Measurements from ENCODE around the gene RHBDL3.

Gene RHBDL3

DNA sequence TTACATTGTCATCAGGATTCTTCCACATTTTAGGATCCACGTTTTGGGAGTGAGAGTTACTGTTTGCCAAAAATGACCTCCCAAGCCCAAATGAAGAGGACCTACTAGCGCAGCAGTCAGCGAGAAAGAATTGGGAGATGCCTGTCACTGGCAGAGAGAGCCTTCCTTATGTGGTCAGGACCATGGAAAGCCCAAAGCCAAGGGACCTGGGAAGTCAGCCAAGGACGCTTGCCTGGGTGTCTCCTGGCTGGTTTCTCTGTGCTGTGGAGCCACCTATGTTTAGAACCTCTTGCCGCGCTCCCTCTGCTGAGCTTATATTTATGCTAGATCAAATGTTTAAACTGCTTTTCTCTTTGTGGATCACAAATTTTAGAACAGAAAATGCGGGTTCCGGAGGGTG is 24.9 kb upstream of the RHBDL3 start:
- TF ChIP-seq, protein P1, sequence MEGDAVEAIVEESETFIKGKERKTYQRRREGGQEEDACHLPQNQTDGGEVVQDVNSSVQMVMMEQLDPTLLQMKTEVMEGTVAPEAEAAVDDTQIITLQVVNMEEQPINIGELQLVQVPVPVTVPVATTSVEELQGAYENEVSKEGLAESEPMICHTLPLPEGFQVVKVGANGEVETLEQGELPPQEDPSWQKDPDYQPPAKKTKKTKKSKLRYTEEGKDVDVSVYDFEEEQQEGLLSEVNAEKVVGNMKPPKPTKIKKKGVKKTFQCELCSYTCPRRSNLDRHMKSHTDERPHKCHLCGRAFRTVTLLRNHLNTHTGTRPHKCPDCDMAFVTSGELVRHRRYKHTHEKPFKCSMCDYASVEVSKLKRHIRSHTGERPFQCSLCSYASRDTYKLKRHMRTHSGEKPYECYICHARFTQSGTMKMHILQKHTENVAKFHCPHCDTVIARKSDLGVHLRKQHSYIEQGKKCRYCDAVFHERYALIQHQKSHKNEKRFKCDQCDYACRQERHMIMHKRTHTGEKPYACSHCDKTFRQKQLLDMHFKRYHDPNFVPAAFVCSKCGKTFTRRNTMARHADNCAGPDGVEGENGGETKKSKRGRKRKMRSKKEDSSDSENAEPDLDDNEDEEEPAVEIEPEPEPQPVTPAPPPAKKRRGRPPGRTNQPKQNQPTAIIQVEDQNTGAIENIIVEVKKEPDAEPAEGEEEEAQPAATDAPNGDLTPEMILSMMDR (conservative IDR thresholded peaks at IDR 0.05): no peak
- H3K27ac ChIP-seq: no peak overlapping the region

DNA sequence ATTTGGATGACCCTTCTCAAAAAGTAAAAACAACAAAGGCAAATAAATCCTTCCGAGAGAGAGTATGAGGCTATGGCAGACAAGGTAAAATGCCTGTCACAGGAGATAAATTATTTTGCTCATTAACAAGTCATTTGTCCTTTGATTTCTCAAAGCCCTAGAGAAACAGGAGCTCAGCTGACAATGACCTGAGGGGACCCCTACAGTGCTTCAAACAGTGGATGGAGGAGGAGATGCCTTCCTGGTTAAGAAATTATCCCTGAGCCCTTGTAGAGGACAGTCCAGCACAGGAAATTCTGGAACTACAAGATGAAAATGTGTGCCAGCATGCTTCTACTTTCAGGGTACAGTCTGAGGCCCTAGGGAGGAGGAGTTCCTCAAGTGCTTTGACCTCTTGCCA is 24.0 kb upstream of the RHBDL3 start:
- H3K27ac ChIP-seq: no peak overlapping the region
- TF ChIP-seq, protein P1 (conservative IDR thresholded peaks at IDR 0.05): no peak

DNA sequence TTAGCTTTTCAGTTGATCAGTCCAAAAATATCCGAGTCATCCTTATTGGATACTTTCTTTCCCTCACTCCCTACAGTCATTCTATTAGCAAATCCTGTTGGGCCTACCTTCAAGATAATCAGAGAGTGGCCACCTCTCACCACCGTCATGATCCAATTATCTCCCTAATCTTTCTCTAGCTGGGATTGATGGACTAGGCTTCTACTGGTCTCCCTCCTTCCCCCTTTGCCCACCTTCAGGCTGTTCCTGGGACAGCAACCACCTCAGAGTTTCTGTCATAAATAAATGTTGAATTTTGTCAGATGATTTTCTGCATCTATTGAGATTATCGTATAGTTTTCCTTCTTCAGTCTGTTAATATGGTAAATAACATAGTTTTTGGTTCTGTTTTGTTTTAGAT is 16.2 kb upstream of the RHBDL3 start:
- TF ChIP-seq, protein P1 (conservative IDR thresholded peaks at IDR 0.05): no peak

DNA sequence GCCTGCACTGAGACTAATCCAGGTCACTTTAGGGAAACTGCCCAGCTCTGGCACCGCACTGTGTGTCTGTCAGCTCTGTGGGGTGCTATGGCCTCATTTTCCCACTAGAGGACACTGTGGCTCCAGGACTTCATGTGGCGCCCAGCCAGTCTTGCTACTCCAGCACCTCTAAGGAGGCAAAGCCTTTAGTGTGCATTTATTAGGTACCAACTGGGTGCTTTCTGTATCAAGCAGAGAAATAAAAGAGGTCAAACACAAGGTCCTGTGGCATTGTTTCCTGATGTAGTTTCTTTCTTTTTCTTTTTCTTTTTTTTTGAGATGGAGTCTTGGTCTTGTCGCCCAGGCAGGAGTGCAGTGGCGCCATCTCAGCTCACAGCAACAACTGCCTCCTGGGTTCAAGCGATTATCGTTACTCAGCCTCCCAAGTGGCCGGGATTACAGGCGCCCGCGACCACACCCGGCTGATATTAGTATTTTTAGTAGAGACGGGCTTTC is 12.5 kb upstream of the RHBDL3 start:
- H3K27ac ChIP-seq: no peak overlapping the region
- TF ChIP-seq, protein P1 (conservative IDR thresholded peaks at IDR 0.05): peak; percentile 100

More for the DNA sequence above, 16.2 kb upstream of the RHBDL3 start:
- no peak overlapping the region for H3K27ac ChIP-seq

DNA sequence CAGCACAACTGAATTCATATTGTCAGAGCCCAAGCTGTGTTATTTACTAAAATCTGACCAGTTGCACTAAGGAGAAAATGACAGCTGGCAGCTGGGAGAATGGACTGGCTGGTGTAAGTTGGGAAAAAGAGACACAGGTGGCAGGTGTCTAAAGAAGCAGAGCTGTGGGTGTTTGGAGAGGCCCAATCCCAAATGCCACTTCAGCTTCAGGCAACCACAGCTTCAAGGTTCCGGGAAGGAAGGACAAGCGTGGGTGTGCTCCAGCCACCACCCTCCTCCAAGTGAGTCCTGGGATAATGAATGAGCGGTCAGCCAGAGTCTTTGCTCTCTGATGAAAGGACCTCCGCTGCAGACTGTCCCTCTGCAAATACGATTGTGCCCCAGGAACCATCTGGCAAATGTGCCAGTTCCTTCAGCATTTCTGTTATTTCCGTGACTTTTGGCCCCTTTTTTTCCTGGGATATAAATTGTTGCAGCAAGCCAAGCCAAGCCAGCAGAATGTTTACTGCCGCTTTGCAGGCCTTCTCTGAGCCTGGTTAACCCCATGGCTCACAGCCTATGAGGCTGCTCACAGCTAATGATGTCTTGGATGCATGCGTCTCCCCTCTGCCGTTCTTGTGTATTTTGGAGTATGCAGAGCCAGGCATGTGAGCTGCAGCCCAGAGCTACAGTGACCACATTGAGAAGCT is 9.5 kb upstream of the RHBDL3 start:
- TF ChIP-seq, protein P1 (conservative IDR thresholded peaks at IDR 0.05): no peak
- H3K27ac ChIP-seq: no peak overlapping the region

DNA sequence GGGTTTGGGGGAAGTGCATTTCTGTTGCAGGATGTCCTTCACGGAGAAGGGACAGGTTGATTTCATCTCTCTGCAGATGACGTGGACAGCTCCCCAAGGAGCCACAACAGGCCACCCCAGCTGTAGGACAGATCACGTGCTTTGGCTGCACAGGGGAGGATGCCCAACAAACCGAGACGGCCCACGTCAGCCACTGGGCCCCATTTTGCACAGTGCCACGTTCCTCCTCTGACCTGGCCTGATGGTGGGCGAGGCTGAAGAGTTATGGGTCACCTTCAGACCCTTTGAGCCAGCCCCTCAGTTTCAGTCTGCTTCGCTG is 9.0 kb upstream of the RHBDL3 start:
- TF ChIP-seq, protein P1 (conservative IDR thresholded peaks at IDR 0.05): no peak
- no peak overlapping the region for H3K27ac ChIP-seq

DNA sequence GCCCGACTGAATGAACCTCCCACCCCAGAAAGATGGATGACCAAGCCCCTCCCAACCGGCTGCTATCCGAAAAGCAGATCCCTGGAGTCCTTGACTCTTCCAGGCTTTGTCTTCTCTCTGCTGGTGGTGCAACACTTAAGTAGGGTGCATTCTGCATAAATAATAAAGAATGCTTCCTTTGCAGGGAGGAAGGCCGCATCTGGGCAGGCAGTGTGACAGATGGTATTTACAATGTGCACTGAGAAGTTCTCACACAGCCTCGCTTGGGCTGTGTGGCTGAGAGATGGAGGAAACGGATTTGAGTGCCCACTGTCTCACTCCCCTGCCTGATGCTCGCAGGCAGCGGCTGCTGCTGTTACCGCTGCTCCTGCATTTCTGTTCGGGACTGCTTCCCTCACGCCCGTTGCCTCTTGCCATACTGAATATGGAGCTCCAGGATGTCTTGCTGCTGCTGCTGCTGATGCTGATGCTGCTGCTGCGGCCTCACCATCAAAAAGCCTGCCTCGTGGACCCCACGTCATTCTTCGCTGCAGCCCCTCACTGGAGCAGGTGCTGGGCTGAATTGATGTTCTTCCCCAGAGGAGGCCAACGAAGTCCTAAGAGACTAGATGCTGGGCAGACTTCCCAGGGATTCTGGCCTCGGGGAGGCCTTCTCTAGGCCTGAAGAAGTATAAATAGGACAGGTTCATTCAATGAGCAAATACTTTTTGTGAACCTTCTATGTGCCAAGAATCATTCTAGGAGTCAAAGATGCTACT is 7.1 kb upstream of the RHBDL3 start:
- no peak overlapping the region for H3K27ac ChIP-seq
- TF ChIP-seq, protein P1 (conservative IDR thresholded peaks at IDR 0.05): no peak
